Neural cell (in vitro differentiated cells): Measurements from ENCODE around the gene NDOR1. TPM values are rescaled to one million over a fixed set of nuclear protein-coding genes. Genes with fewer than 3 reads are reported as not detected.
A peak's percentile ranks its signal among the peaks of the same experiment; 100 is the strongest.

Source experiments
- H2AFZ ChIP-seq: fragments of 200-600, 300-800 bp; sonication (generic), shearing (Covaris generic); 2 replicates; pipeline ENCODE4 v1.6.0; 2014; ENCODE audit warnings: low read depth, mild to moderate bottlenecking, antibody characterized with exemption, low read length, moderate library complexity
- H3F3A ChIP-seq: fragments of 200-600 bp; shearing (Covaris generic); 2 replicates; pipeline ENCODE4 v1.6.1; 2016; ENCODE audit warnings: mild to moderate bottlenecking, moderate library complexity, mixed read lengths, antibody characterized with exemption, low read length; ENCODE audit not compliant: insufficient read depth, poor library complexity, severe bottlenecking
- H3K27ac ChIP-seq: fragments of 200-600, 300-800 bp; sonication (generic), shearing (Covaris generic); 2 replicates; pipeline ENCODE4 v1.5.1; 2014; ENCODE audit warnings: mild to moderate bottlenecking, low read length, moderate library complexity
- H3K27me3 ChIP-seq: fragments of 300-800, 200-600 bp; sonication (generic), shearing (Covaris generic); 2 replicates; pipeline ENCODE4 v1.6.0; 2014; ENCODE audit warnings: mild to moderate bottlenecking, low read depth, low read length, moderate library complexity; ENCODE audit not compliant: insufficient read depth
- H3K36me3 ChIP-seq: fragments of 300-800, 200-600 bp; sonication (generic), shearing (Covaris generic); 2 replicates; pipeline ENCODE4 v1.5.1; 2014; ENCODE audit warnings: mild to moderate bottlenecking, antibody characterized with exemption, low read length, moderate library complexity; ENCODE audit not compliant: insufficient read depth
- H3K4me2 ChIP-seq: fragments of 300-800, 200-600 bp; sonication (generic), shearing (Covaris generic); 2 replicates; pipeline ENCODE4 v1.6.0; 2014; ENCODE audit warnings: mild to moderate bottlenecking, low read length
- H3K4me3 ChIP-seq: fragments of 300-800, 200-600 bp; sonication (generic), shearing (Covaris generic); 2 replicates; pipeline ENCODE4 v1.5.1; 2014; ENCODE audit warnings: mild to moderate bottlenecking, low read length, moderate library complexity
- H3K79me2 ChIP-seq: fragments of 200-600 bp; shearing (Covaris generic); replicated peaks from 2 replicates; pipeline ENCODE4 v1.6.0; 2014; ENCODE audit warnings: mild to moderate bottlenecking, low read length, moderate library complexity; ENCODE audit not compliant: insufficient read depth
- H3K9ac ChIP-seq: fragments of 300-800, 200-600 bp; sonication (generic), shearing (Covaris generic); 2 replicates; pipeline ENCODE4 v1.6.1; 2016; ENCODE audit warnings: mild to moderate bottlenecking, low read length, mixed read lengths
- H3K9me2 ChIP-seq: fragments of 200-600 bp; shearing (Covaris generic); 2 replicates; pipeline ENCODE4 v1.6.1; 2016; ENCODE audit warnings: mild to moderate bottlenecking, low read length, mixed read lengths; ENCODE audit not compliant: insufficient read depth
- H3K9me3 ChIP-seq: fragments of 200-600, 300-800 bp; sonication (generic), shearing (Covaris generic); 2 replicates; pipeline ENCODE4 v1.6.1; 2016; ENCODE audit warnings: mild to moderate bottlenecking, mixed run types, low read length, moderate library complexity, mixed read lengths
- H4K20me1 ChIP-seq: fragments of 200-600 bp; shearing (Covaris generic); 2 replicates; pipeline ENCODE4 v1.6.1; 2016; ENCODE audit warnings: mild to moderate bottlenecking, mixed run types; ENCODE audit not compliant: insufficient read depth
- CTCF ChIP-seq: fragments of 450-650 bp; IDR thresholded peaks from 2 replicates; pipeline ENCODE4 v1.5.1; 2014; ENCODE audit warnings: antibody characterized with exemption, mild to moderate bottlenecking, moderate library complexity; ENCODE audit not compliant: poor library complexity, severe bottlenecking
- EP300 ChIP-seq: fragments of 450-650 bp; conservative IDR thresholded peaks from 2 replicates; pipeline ENCODE4 v1.6.1; 2014; ENCODE audit warnings: antibody characterized with exemption, mild to moderate bottlenecking, moderate library complexity; ENCODE audit not compliant: poor library complexity, severe bottlenecking
- EZH2 ChIP-seq: fragments of 200-600, 300-800 bp; shearing (Covaris generic), sonication (generic); IDR thresholded peaks from 2 replicates; pipeline ENCODE4 v1.6.1; 2014; ENCODE audit warnings: antibody characterized with exemption, low read length, borderline replicate concordance, mild to moderate bottlenecking; ENCODE audit not compliant: insufficient read depth, poor library complexity, severe bottlenecking
- MXI1 ChIP-seq: fragments of 450-650 bp; conservative IDR thresholded peaks from 2 replicates; pipeline ENCODE4 v1.6.1; 2014; ENCODE audit warnings: antibody characterized with exemption, mild to moderate bottlenecking; ENCODE audit not compliant: poor library complexity, severe bottlenecking
- POLR2AphosphoS5 ChIP-seq: IDR thresholded peaks from 2 replicates; pipeline ENCODE4 v1.6.1; 2012
- RAD21 ChIP-seq: fragments of 450-650 bp; conservative IDR thresholded peaks from 2 replicates; pipeline ENCODE4 v1.6.1; 2014; ENCODE audit warnings: antibody characterized with exemption, mild to moderate bottlenecking, moderate library complexity
- REST ChIP-seq: IDR thresholded peaks from 2 replicates; pipeline ENCODE4 v1.6.1; 2012; ENCODE audit warnings: borderline replicate concordance
- SMC3 ChIP-seq: fragments of 450-650 bp; conservative IDR thresholded peaks from 2 replicates; pipeline ENCODE4 v1.6.1; 2014; ENCODE audit warnings: antibody characterized with exemption, mild to moderate bottlenecking, moderate library complexity; ENCODE audit not compliant: poor library complexity
- TAF1 ChIP-seq: IDR thresholded peaks from 2 replicates; pipeline ENCODE4 v1.6.1; 2012; ENCODE audit warnings: low read depth
- polyA plus RNA-seq: library from polyadenylated mRNA; depleted of rRNA; stranded (reverse); fragments of >200 nt; gene quantifications from 2 replicates; pipeline ENCODE4 v1.2.3, GENCODE V29; 2014

The NDOR1 gene
- polyA plus RNA-seq, 1 donor from 2014 or later = 18.2 TPM

- Histone ChIP-seq H2AFZ (no peak overlapping the region), H4K20me1 (no peaks in the 10 kb centered on the region), H3K27me3 (peaks cover 53% of the 10 kb centered on the region), H3K9me2 (no peaks in the 10 kb centered on the region), H3K9ac (peak overlapping the region; percentile 82), H3K27ac (no peak overlapping the region), H3K79me2 (no peaks in the 10 kb centered on the region), H3K36me3 (no peaks in the 10 kb centered on the region), H3K4me2 (no peak overlapping the region), H3K9me3 (no peaks in the 10 kb centered on the region), H3K4me3 (peak overlapping the region; percentile 78), H3F3A (no peaks in the 10 kb centered on the region)
- no peak for TF ChIP-seq SMC3
- TF ChIP-seq EZH2 = no peak
- no peak for TF ChIP-seq EP300
- no peak for TF ChIP-seq TAF1
- TF ChIP-seq POLR2AphosphoS5 = no peak
- TF ChIP-seq CTCF = no peak
- TF ChIP-seq RAD21 = no peak
- no peak for TF ChIP-seq MXI1
- no peak for TF ChIP-seq REST
Measured at GRCh38 chr9:137167747-137168572, 37.5 kb upstream of the NDOR1 start.

- peaks cover 47% of the 10 kb centered on the region for H3K27me3 ChIP-seq
- H3K79me2 ChIP-seq = no peaks in the 10 kb centered on the region
- no peaks in the 10 kb centered on the region for H3F3A ChIP-seq
- peak overlapping the region; percentile 71 for H3K27ac ChIP-seq
- H3K9me2 ChIP-seq = no peaks in the 10 kb centered on the region
- H3K4me2 ChIP-seq = no peak overlapping the region
- H4K20me1 ChIP-seq = no peaks in the 10 kb centered on the region
- peak overlapping the region; percentile 82 for H3K9ac ChIP-seq
- no peak for TF ChIP-seq REST
- no peak for TF ChIP-seq CTCF
- no peak for TF ChIP-seq RAD21
- TF ChIP-seq POLR2AphosphoS5 = no peak
- no peak for TF ChIP-seq MXI1
- TF ChIP-seq TAF1 = no peak
- peak overlapping the region; percentile 78 for H3K4me3 ChIP-seq
- H3K36me3 ChIP-seq = no peaks in the 10 kb centered on the region
- no peaks in the 10 kb centered on the region for H3K9me3 ChIP-seq
- no peak overlapping the region for H2AFZ ChIP-seq
Measured at GRCh38 chr9:137168573-137168903, 37.0 kb upstream of the NDOR1 start.
